GM19455 (cell line): ENCODE results near the gene FREM2.

Source experiments
- ATAC-seq: cut with Tn5 transposase; IDR thresholded peaks from one replicate; pipeline ENCODE4 v1.9.1; 2021; ENCODE audit not compliant: unreplicated experiment

Gene FREM2

GRCh38 chr13:38883783-38884182, 196.9 kb downstream of the FREM2 start:
- no peak for ATAC-seq

GRCh38 chr13:38888309-38888708, 201.4 kb downstream of the FREM2 start:
- ATAC-seq, result no peak

GRCh38 chr13:38895075-38895474, 208.2 kb downstream of the FREM2 start:
- no peak for ATAC-seq

GRCh38 chr13:38897521-38897920, 210.6 kb downstream of the FREM2 start:
- no peak for ATAC-seq

- no peak for ATAC-seq
Observed at GRCh38 chr13:38898481-38898880, 211.6 kb downstream of the FREM2 start.

GRCh38 chr13:38899571-38899970, 212.7 kb downstream of the FREM2 start:
- no peak for ATAC-seq

- ATAC-seq, result no peak
Observed at GRCh38 chr13:38900188-38900587, 213.3 kb downstream of the FREM2 start.

GRCh38 chr13:38902551-38902950, 215.7 kb downstream of the FREM2 start:
- no peak for ATAC-seq

- no peak for ATAC-seq
Observed at GRCh38 chr13:38905081-38905480, 218.2 kb downstream of the FREM2 start.

GRCh38 chr13:38905861-38906260, 219.0 kb downstream of the FREM2 start:
- no peak for ATAC-seq

- no peak for ATAC-seq
Observed at GRCh38 chr13:38908574-38908973, 221.7 kb downstream of the FREM2 start.

GRCh38 chr13:38914070-38914469, 227.2 kb downstream of the FREM2 start:
- ATAC-seq, result no peak

GRCh38 chr13:38921081-38921480, 234.2 kb downstream of the FREM2 start:
- no peak for ATAC-seq

- ATAC-seq, result no peak
Observed at GRCh38 chr13:38922170-38922569, 235.3 kb downstream of the FREM2 start.

- ATAC-seq, result no peak
Observed at GRCh38 chr13:38933786-38934185, 246.9 kb downstream of the FREM2 start.
